GM23248 (cell line): ENCODE results near the gene CDON. TPM values are rescaled to one million over a fixed set of nuclear protein-coding genes. Genes with fewer than 3 reads are reported as not detected.

Source experiments
- DNase-seq: peaks from one replicate; pipeline ENCODE4 v3.0.0-alpha.2; 2015
- H2AFZ ChIP-seq: fragments of 200-600 bp; sonication (generic); 2 replicates; pipeline ENCODE4 v1.6.1; 2016; ENCODE audit warnings: antibody characterized with exemption
- H3F3A ChIP-seq: fragments of 200-600 bp; sonication (generic); 2 replicates; pipeline ENCODE4 v1.6.1; 2016; ENCODE audit warnings: mild to moderate bottlenecking, antibody characterized with exemption, mixed run types; ENCODE audit not compliant: insufficient read depth
- H3K27ac ChIP-seq: fragments of 200-600 bp; sonication (generic); 2 replicates; pipeline ENCODE4 v1.5.1; 2016; ENCODE audit warnings: mild to moderate bottlenecking
- H3K27me3 ChIP-seq: fragments of 200-600 bp; sonication (generic); replicated peaks from 2 replicates; pipeline ENCODE4 v1.6.1; 2016; ENCODE audit warnings: mild to moderate bottlenecking; ENCODE audit not compliant: insufficient read depth
- H3K36me3 ChIP-seq: fragments of 200-600 bp; sonication (generic); 2 replicates; pipeline ENCODE4 v1.6.1; 2016; ENCODE audit warnings: low read depth, mild to moderate bottlenecking
- H3K4me1 ChIP-seq: fragments of 200-600 bp; sonication (generic); 2 replicates; pipeline ENCODE4 v1.6.1; 2016; ENCODE audit warnings: mild to moderate bottlenecking; ENCODE audit not compliant: insufficient read depth
- H3K4me2 ChIP-seq: fragments of 200-600 bp; sonication (generic); one replicate; pipeline ENCODE4 v1.6.1; 2016; ENCODE audit warnings: mild to moderate bottlenecking; ENCODE audit not compliant: unreplicated experiment
- H3K4me3 ChIP-seq: fragments of 200-600 bp; sonication (generic); 2 replicates; pipeline ENCODE4 v1.5.1; 2016; ENCODE audit warnings: mild to moderate bottlenecking
- H3K79me2 ChIP-seq: fragments of 200-600 bp; sonication (generic); 2 replicates; pipeline ENCODE4 v1.6.1; 2016; ENCODE audit warnings: mild to moderate bottlenecking; ENCODE audit not compliant: insufficient read depth
- H3K9ac ChIP-seq: fragments of 200-600 bp; sonication (generic); 2 replicates; pipeline ENCODE4 v1.6.1; 2016; ENCODE audit warnings: mild to moderate bottlenecking
- H3K9me2 ChIP-seq: fragments of 200-600 bp; sonication (generic); 2 replicates; pipeline ENCODE4 v1.6.1; 2016; ENCODE audit warnings: mixed run types, mild to moderate bottlenecking, moderate library complexity; ENCODE audit not compliant: insufficient read depth
- H3K9me3 ChIP-seq: fragments of 200-600 bp; sonication (generic); one replicate; pipeline ENCODE4 v1.6.1; 2017; ENCODE audit warnings: low read depth
- H4K20me1 ChIP-seq: fragments of 200-600 bp; sonication (generic); 2 replicates; pipeline ENCODE4 v1.6.0; 2016; ENCODE audit not compliant: insufficient read depth
- EZH2 ChIP-seq: fragments of 200-600 bp; sonication (generic); IDR thresholded peaks from 2 replicates; pipeline ENCODE4 v1.6.1; 2018; ENCODE audit warnings: antibody characterized with exemption, mild to moderate bottlenecking; ENCODE audit not compliant: insufficient read depth, poor library complexity, severe bottlenecking
- EZH2phosphoT487 ChIP-seq: fragments of 200-600 bp; sonication (generic); IDR thresholded peaks from 2 replicates; pipeline ENCODE4 v1.6.1; 2018; ENCODE audit warnings: antibody characterized with exemption, moderate library complexity, mild to moderate bottlenecking, low read depth; ENCODE audit not compliant: insufficient read depth
- WGBS, 2 experiments: methylation state at CpG; one replicate each; pipeline ENCODE4 v1.1.6; 2015 to 2017; ENCODE audit warnings: low lambda C conversion rate in 2 of 2, low coverage in 1 of 2; ENCODE audit errors: missing lambda C conversion rate in 2 of 2; 5-methylcytosine and 5-hydroxymethylcytosine counted together
- in situ Hi-C: fragments of 300-500 bp; cut with MboI; formaldehyde crosslinking; loops from 2 replicates; pipeline ENCODE4 v1.15.0; 2020
- polyA plus RNA-seq: library from polyadenylated mRNA; unstranded; fragments of >200 nt; fragmentation: Nextera tagmentation; extraction: Ambion mirVana; gene quantifications from 2 replicates; pipeline ENCODE4 v1.2.1, GENCODE V29; 2016
- total RNA-seq: library from RNA; depleted of rRNA; stranded (reverse); fragments of >200 nt; shearing (Covaris generic); gene quantifications from 2 replicates; pipeline ENCODE4 v1.2.3, GENCODE V29; 2014

The CDON gene
- total and polyA plus RNA-seq, 2 experiments from 2014 or later = 2.2 to 10.3 TPM

DNA sequence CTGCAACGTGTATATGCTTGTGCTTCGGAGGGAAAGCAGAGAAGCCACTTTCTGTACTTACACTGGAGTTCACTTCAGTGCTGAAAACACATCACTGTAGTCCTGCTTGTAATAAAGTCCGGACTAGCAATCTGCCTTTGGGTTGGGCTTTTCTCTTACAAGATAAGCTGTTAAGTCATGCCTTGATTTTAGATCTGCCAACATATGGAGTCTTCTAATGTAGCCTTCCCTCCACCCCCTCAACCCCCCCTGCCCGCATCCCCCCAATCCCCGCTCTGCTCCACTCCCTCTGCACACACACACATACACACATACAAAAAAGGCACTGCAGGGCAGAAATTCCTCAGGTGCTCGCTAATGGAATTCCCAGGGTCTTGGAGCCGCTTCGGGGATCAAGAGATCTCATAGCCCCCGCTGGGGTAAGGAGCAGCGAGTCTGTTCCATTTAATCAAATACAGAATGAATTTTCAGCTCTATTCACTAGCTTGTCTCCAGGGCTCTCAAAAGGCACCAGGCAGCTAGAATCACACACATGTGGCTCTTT, 3.4 kb downstream of the CDON start:
- DNase-seq = no peak
- TF ChIP-seq EZH2phosphoT487 = no peak
- no peak for TF ChIP-seq EZH2
- Histone ChIP-seq H3K4me3 (no peak overlapping the region), H3K9me2 (no peaks in the 10 kb centered on the region), H3K4me1 (no peaks in the 10 kb centered on the region), H3K9me3 (no peaks in the 10 kb centered on the region), H4K20me1 (no peaks in the 10 kb centered on the region), H3K9ac (no peak overlapping the region), H3K4me2 (no peak overlapping the region), H3K27ac (no peak overlapping the region), H3K27me3 (peaks cover 23% of the 10 kb centered on the region), H2AFZ (no peak overlapping the region), H3F3A (peaks cover 10% of the 10 kb centered on the region), H3K79me2 (no peaks in the 10 kb centered on the region), H3K36me3 (no peaks in the 10 kb centered on the region)
- in situ Hi-C loops = no loop called here
- 39 to 44% methylated on average over 10 of the region's 10 CpGs for WGBS, 2 experiments

DNA sequence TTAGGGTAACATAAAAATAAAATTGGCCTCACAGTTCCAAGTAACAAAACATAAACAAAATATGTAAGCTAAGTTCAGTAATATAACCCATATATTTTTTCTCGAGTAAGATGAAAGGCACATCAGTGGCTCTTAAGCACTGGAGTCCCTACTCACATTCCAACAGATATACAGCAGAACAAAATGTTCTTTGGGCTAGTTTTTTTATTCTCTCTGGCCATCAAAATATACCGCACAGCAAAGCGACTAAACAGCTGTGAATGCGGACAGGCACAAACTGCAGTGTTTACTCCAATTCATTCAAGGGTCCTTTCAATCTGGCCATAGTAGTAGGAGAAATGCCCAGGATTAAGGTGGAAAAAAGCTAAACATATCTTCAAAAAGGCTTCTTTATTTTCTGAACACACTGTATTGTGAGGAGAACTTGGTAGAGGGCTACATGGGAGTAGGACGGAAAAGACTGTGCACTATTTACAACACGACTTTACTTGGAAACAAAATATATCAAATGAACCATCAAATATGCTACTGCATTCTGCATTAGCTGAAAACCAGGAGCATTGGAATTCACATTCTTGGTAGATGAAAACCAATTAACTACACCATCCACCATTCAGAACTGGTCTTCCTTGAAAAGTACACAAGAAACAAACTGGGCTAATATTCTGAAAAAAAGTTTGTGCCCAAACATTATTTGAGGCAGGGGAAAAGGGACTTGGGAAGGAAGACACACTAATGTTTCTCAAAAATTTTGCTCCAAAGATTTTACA, 4.4 kb downstream of the CDON start:
- no peaks in the 10 kb centered on the region for H3K36me3 ChIP-seq
- TF ChIP-seq EZH2phosphoT487 (no peak), EZH2 (no peak)
- H4K20me1 ChIP-seq = no peaks in the 10 kb centered on the region
- no peaks in the 10 kb centered on the region for H3K4me1 ChIP-seq
- H3K9me2 ChIP-seq = no peaks in the 10 kb centered on the region
- in situ Hi-C loops = no loop called here
- H3K27me3 ChIP-seq = peaks cover 23% of the 10 kb centered on the region
- no peaks in the 10 kb centered on the region for H3K9me3 ChIP-seq
- no peak for DNase-seq
- H3K4me3 ChIP-seq = no peak overlapping the region
- H3K9ac ChIP-seq = no peak overlapping the region
- no peak overlapping the region for H2AFZ ChIP-seq
- WGBS, 2 experiments = 67 to 70% methylated on average over 6 of the region's 6 CpGs
- no peak overlapping the region for H3K27ac ChIP-seq
- H3K4me2 ChIP-seq = no peak overlapping the region
- H3K79me2 ChIP-seq = no peaks in the 10 kb centered on the region
- H3F3A ChIP-seq = peaks cover 10% of the 10 kb centered on the region

- Histone ChIP-seq H3K4me2 (no peak overlapping the region), H3K4me3 (no peak overlapping the region), H4K20me1 (no peaks in the 10 kb centered on the region), H3K27ac (no peak overlapping the region), H3K9me3 (no peaks in the 10 kb centered on the region), H3K36me3 (no peaks in the 10 kb centered on the region), H3F3A (no peaks in the 10 kb centered on the region), H3K9me2 (no peaks in the 10 kb centered on the region), H2AFZ (no peak overlapping the region), H3K9ac (no peak overlapping the region), H3K4me1 (no peaks in the 10 kb centered on the region), H3K79me2 (no peaks in the 10 kb centered on the region), H3K27me3 (peaks cover 19% of the 10 kb centered on the region; the same call in 1 of the 2 replicates)
- 80 to 87% methylated on average over 5 of the region's 5 CpGs for WGBS, 2 experiments
- in situ Hi-C loops = no loop called here
- DNase-seq = no peak
- TF ChIP-seq EZH2phosphoT487 (no peak), EZH2 (no peak)
Observed at GRCh38 chr11:126054882-126055281, 7.8 kb downstream of the CDON start.

DNA sequence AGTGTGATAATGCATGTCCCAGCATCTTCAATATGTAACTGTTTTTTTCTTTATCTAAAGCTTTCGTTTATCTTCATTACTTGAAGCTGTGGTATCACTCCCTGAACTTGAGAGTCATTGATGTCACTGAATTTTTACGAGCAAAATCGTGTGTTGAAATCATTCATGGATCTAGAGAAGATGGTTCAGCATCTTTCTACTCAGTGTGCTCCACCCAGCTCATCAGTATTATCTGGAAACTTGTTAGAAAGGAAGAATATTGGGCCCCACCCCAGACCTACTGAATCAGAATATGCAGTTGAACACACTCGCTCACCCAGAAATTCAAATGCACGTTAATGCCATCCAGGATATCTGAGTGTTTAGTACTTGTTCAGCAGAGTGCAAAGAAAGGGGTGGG, 8.3 kb downstream of the CDON start:
- Histone ChIP-seq H3K79me2 (no peaks in the 10 kb centered on the region), H2AFZ (no peak overlapping the region), H3K4me2 (no peak overlapping the region), H3K27me3 (peaks cover 15% of the 10 kb centered on the region; the same call in 1 of the 2 replicates), H3K4me1 (no peaks in the 10 kb centered on the region), H3K4me3 (no peak overlapping the region), H3K27ac (no peak overlapping the region), H3K9ac (no peak overlapping the region), H3K9me2 (no peaks in the 10 kb centered on the region), H3F3A (no peaks in the 10 kb centered on the region), H4K20me1 (no peaks in the 10 kb centered on the region), H3K9me3 (no peaks in the 10 kb centered on the region), H3K36me3 (no peaks in the 10 kb centered on the region)
- in situ Hi-C loops = no loop called here
- TF ChIP-seq EZH2 (no peak), EZH2phosphoT487 (no peak)
- 26 to 28% methylated on average over 5 of the region's 5 CpGs for WGBS, 2 experiments
- DNase-seq = no peak
